ENCODE measurements around the gene MTFMT.

Gene MTFMT

GRCh38 chr15:65067645-65068402 is 38.4 kb upstream of the MTFMT start, which contains the start of gene RASL12:
Gene RASL12 (minus strand): TSS chr15:65067991. CDS start chr15:65067835, 156 bp downstream.
- TF ChIP-seq ARNTL (CRISPR knock-in tag; IDR thresholded peaks at IDR 0.05; ENCODE audit: borderline replicate concordance, low read depth) (no peak), ZC3H10 (CRISPR knock-in tag; IDR thresholded peaks at IDR 0.05) (no peak), POU6F1 (CRISPR knock-in tag; IDR thresholded peaks at IDR 0.05; ENCODE audit: borderline replicate concordance, low read depth) (no peak), ZNF565 (CRISPR knock-in tag; conservative IDR thresholded peaks at IDR 0.05; ENCODE audit: low read depth) (no peak), GLIS3 (CRISPR knock-in tag; IDR thresholded peaks at IDR 0.05) (no peak), ZNF70 (CRISPR knock-in tag; IDR thresholded peaks at IDR 0.05) (no peak), OSR1 (CRISPR knock-in tag; IDR thresholded peaks at IDR 0.05) (no peak), BACH2 (CRISPR knock-in tag; IDR thresholded peaks at IDR 0.05; ENCODE audit: borderline replicate concordance) (no peak), ZFP30 (CRISPR knock-in tag; IDR thresholded peaks at IDR 0.05) (no peak), TOX (CRISPR knock-in tag; IDR thresholded peaks at IDR 0.05; ENCODE audit: borderline replicate concordance) (no peak), SNAI2 (CRISPR knock-in tag; IDR thresholded peaks at IDR 0.05) (no peak)
- ATAC-seq: no peak; the same call in 2 of the 3 replicates

DNA sequence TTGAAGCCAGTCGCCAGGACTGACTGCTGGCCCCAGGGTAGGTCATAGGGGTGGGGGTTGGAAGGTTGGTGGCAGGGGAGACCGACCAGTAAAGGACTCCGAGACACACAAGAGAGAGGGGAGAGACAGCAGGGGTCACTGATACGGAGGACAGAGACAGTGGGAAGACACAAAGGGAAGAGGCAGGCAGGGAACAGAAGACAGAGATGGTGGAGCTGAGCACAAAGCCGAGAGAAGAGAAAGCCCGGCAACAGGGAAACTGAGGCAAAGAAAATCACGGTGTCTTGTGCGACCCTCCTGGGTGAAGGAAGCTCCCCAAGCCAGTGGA is 37.8 kb upstream of the MTFMT start:
- TF ChIP-seq, protein P1, sequence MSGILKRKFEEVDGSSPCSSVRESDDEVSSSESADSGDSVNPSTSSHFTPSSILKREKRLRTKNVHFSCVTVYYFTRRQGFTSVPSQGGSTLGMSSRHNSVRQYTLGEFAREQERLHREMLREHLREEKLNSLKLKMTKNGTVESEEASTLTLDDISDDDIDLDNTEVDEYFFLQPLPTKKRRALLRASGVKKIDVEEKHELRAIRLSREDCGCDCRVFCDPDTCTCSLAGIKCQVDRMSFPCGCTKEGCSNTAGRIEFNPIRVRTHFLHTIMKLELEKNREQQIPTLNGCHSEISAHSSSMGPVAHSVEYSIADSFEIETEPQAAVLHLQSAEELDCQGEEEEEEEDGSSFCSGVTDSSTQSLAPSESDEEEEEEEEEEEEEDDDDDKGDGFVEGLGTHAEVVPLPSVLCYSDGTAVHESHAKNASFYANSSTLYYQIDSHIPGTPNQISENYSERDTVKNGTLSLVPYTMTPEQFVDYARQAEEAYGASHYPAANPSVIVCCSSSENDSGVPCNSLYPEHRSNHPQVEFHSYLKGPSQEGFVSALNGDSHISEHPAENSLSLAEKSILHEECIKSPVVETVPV (CRISPR knock-in tag; IDR thresholded peaks at IDR 0.05): no peak
- TF ChIP-seq BACH2 (CRISPR knock-in tag; IDR thresholded peaks at IDR 0.05; ENCODE audit: borderline replicate concordance) (no peak), ZFP3 (CRISPR knock-in tag; IDR thresholded peaks at IDR 0.05) (no peak)
- no peak for ATAC-seq

DNA sequence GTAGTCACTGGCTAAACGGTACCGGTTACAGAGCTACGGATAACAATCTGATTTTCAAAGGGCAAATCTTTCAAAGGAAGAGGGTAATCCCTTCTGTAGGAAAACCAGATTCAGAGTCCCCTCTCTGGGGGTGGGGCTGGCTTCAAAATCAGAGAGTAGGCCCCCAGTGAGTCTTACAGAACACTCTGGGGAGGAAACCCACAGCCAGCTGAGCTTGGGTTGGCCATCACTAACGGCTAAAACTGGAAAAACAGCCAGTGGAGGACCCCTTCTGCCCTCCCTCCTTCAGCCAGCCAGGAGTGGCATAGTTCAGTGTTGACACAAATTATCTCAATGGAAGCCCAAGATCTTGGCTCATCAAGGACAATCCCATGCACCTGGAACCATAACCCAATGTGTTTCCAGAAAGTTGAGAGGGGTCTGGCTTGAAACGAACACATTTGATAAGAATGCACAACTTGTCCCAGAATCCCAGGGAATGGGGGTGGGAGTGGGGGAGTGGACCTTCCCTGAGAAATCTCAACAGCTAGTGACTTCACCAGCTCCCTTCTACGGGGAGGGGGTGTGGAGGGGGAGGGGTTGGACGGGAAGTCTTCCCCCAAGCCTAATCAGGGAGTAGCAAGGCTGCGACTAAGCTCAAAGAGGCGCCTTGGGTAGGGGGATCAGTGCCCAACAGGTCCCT is 37.3 kb upstream of the MTFMT start:
- TF ChIP-seq PPARA (CRISPR knock-in tag; IDR thresholded peaks at IDR 0.05; ENCODE audit: borderline replicate concordance): no peak
- TF ChIP-seq TOX (CRISPR knock-in tag; IDR thresholded peaks at IDR 0.05; ENCODE audit: borderline replicate concordance): no peak
- no peak for TF ChIP-seq GLIS3 (CRISPR knock-in tag; IDR thresholded peaks at IDR 0.05)
- no peak for TF ChIP-seq ARNTL (CRISPR knock-in tag; IDR thresholded peaks at IDR 0.05; ENCODE audit: borderline replicate concordance, low read depth)
- TF ChIP-seq ISL1 (CRISPR knock-in tag; IDR thresholded peaks at IDR 0.05): no peak
- ATAC-seq: no peak

DNA sequence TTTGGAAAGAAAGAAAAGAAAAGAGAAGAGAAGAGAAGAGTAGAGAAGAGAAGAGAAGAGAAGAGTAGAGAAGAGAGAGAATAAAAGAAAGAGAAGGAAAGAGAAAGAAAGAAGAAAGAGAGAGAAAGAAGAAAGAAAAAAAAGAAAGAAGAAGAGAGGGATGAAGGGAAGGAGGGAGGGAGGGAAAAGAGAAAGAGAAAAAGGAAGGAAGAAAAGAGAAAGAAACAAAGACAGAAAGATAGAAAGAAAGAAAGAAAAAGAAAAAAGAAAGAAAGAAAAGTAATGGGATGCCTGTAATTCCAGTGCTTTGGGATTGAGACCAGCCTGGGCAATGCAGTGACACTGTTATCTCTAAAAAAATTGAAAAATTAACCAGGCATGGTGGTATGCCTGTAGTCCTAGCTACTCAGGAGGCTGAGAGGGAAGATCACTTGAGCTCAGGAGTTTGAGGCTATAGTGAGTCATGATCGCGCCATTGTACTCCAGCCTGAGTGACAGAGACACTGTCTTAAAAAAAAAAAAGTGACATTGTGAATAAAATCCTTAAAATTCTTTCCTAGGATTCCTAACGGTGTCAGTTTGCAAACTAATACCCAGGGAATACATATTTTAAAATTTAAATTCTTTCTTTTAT is 36.7 kb upstream of the MTFMT start:
- ATAC-seq: no peak
- TF ChIP-seq TOX (CRISPR knock-in tag; IDR thresholded peaks at IDR 0.05; ENCODE audit: borderline replicate concordance): no peak
- TF ChIP-seq PATZ1 (CRISPR knock-in tag; IDR thresholded peaks at IDR 0.05; ENCODE audit: borderline replicate concordance): no peak
- TF ChIP-seq ARNTL (CRISPR knock-in tag; IDR thresholded peaks at IDR 0.05; ENCODE audit: borderline replicate concordance, low read depth): no peak
- no peak for TF ChIP-seq BACH2 (CRISPR knock-in tag; IDR thresholded peaks at IDR 0.05; ENCODE audit: borderline replicate concordance)

GRCh38 chr15:65062726-65063125 is 33.3 kb upstream of the MTFMT start:
- no peak for TF ChIP-seq PATZ1 (CRISPR knock-in tag; IDR thresholded peaks at IDR 0.05; ENCODE audit: borderline replicate concordance)
- TF ChIP-seq TOX (CRISPR knock-in tag; IDR thresholded peaks at IDR 0.05; ENCODE audit: borderline replicate concordance): no peak
- TF ChIP-seq CSDC2 (CRISPR knock-in tag; IDR thresholded peaks at IDR 0.05): no peak
- no peak for TF ChIP-seq ZNF70 (CRISPR knock-in tag; IDR thresholded peaks at IDR 0.05)
- no peak for ATAC-seq

Data from SK-N-SH treated with all-trans-retinoic acid at 6 μM for 48 hours (cell line).